Fibroblast of peridontal ligament (primary cell): ENCODE measurements around the gene ZYX.

Source experiments
- DNase-seq: peaks from one replicate; pipeline ENCODE4 v3.0.0-alpha.2; 2010; ENCODE audit errors: extremely low read depth

The ZYX gene

DNA sequence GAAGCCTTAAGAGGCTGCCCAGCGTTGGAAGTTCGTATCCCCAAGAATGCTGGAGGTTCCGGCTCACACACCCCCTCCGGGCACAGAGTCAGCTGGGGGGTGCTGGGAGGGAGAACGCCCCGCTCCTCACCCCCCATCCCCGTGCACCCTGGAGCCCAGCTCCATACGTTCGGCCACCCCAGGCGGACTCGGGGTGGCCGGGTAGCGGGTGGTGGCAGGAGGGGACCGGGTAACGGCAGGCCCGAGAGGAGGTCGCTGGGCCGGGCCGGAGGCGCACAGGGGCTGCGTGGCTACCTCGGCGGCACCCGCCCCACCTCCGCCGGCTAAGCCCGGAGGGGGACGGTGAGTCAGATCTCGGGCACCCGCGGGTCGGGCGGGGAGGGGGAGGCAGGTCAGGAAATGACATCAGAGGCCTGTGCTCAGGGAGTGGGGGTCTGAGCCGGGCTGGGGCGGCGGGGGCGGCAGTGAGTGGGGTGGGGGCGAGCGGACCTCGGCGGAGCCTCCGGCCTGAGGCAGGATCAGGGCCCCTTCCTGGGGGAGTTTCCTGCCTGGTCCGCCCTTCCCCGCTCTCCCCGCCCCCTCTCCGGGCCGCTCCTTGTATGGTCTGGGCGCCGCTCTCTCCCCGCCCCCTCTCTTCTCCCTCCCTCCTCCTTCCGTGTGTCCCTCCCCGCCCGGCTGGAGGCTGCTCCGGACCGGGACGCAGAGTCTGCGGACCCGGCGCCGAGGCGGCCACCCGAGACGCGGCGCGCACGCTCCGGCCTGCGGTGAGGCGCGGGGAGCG, at the start of gene ZYX:
Gene ZYX, plus strand, starts transcription at position 700 of the 781 bp plus-strand sequence. CDS start 227 bp downstream, outside the sequence.
- peak; percentile 89 for DNase-seq

- DNase-seq, result no peak
Observed at GRCh38 chr7:143334244-143334643, 46.9 kb upstream of the ZYX start.

GRCh38 chr7:143337216-143337615, 43.9 kb upstream of the ZYX start:
- DNase-seq, result no peak

- DNase-seq, result no peak
Observed at GRCh38 chr7:143341842-143342241, 39.3 kb upstream of the ZYX start.

DNA sequence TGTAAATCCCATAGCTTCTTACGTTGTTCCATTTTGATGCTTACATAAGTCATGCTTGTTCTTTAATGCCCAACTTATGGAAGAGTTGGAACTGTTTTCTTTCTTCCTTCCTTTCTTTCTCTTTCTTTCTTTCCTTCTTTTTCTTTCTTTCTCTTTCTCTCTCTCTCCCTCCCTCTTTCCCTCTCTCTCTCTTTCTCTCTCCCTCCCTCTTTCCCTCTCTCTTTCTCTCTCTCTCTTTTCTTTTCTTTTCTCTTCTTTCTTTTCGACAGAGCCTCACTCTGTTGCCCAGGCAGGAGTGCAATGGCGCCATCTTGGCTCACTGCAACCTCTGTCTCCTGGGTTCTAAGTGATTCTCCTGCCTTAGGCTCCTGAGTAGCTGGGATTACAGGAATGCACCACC, 37.5 kb upstream of the ZYX start:
- DNase-seq, result no peak

GRCh38 chr7:143345428-143345900, 35.7 kb upstream of the ZYX start:
- DNase-seq, result no peak

DNA sequence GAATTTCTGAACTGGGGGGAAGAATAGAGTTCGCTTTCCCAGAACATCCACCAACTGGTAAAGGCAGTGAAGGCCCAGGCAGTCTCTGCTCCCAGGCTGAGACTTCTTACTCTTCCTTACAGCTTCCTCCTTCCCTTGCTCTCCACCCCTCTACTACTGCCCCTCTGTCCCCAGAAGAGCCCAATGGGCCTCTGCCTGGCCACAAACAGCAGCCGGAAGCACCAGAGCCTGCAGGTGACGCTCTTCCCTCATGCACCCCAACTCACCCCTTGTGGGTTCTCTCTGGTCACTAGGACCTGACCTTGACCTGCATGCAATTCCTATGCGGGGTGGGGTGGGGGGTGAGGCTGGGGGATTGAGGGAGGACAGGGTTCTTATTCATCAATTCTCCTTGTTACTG, 35.1 kb upstream of the ZYX start:
- DNase-seq, result no peak

DNA sequence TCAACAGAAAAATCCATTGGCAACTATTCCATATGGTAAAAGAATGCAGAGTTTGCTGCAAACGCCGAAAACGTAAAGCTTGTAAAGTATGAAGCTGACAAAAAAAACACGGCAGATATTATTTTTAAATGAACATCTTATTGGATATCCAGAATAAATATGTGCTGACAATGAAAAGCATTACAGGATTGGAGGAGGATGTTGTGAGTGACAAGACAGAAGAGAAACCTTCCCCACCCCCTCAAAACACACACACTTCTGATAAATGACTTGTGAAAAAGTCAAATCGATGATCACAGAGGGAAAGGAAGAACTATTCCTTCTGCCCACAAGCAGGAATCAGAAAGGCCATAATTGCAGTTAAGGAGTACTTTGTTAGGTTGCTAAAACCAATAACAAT, 33.2 kb upstream of the ZYX start:
- DNase-seq, result no peak

DNA sequence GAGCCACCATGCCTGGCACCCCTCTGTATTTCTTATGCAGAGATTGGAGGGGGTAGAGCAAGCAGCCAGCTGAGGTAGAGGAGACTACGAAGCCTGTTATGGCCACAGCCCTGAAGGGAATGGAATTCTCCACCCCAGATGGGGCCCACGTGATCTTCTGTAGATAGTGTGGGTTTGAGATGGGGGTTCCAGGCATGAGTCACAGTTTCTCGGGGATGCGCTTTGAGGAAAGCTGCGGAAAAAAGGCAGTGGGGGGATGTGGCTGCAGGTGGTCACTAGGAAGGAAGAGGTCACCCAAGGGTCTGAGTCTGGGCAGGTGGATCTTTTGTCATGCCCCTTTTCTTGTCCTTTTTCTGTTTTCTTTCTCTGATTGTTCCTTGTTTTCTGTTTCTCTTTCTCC, 30.1 kb upstream of the ZYX start:
- no peak for DNase-seq

- DNase-seq, result no peak
Observed at GRCh38 chr7:143351574-143351973, 29.6 kb upstream of the ZYX start.

- no peak for DNase-seq
Observed at GRCh38 chr7:143352531-143353002, 28.6 kb upstream of the ZYX start.

DNA sequence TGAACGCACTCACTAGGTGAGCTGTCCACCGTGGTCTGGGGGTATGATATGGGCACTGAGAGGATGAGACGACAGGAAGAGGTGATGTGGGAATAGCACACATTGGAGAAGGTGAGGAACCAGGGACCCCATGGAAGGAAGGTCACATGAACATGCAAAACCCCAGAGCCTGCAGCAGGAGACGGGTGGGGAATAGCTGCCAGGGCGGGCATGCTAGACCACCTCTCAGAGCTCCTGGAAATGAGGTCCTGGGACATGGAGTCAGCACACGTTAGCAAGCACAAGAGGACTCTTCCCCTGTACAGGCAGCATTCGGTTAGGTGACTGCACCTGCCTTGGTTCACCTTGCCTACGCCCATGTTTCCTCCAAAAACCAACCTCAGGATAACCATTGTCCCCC, 26.8 kb upstream of the ZYX start:
- DNase-seq, result no peak

- no peak for DNase-seq
Observed at GRCh38 chr7:143354965-143355364, 26.2 kb upstream of the ZYX start.

DNA sequence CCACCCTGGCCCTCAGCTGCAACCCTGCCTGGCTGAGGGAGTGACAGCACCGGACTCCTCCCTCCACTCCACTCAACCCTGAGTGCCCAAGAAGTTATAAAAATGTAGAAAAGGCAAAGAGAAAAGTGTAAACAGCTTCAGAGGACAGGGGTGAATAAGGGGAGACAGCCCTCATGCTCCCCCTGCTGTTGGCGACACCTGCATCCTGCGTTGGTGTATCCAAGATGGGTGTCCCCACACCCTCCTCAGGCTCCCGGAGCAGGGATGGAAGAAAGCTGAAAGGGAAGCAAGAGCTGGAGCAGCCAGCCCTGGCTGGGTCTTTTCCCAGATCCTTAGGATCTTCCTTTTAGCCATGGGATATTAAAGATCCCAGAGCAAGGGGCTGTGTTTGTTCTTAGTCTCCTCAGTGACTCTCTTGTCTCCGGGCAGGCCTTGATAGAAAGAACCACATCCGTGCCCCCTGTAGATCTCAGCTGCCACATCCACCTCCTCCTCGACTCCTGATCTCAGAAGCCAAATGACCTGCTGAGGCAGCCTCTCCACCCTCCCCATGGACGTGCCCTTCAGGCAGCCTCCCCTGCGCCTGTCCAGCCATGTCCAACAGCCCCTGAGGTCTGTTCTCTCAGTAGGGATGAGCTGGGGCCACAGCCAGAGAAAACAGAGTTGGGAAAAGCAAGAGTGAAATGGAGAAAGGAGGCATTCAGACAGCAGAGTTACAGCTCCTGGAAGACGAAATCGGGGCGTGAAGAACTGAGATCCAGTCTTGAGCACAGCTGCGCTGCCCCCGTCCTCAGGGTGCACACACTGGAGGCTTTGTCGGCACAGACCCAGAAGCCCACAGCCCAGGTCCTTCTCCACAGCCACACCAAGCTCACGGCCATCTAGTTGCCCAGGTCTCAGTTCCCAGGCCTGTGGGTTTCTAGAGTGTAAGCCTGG, 25.4 kb upstream of the ZYX start:
- DNase-seq, result no peak

DNA sequence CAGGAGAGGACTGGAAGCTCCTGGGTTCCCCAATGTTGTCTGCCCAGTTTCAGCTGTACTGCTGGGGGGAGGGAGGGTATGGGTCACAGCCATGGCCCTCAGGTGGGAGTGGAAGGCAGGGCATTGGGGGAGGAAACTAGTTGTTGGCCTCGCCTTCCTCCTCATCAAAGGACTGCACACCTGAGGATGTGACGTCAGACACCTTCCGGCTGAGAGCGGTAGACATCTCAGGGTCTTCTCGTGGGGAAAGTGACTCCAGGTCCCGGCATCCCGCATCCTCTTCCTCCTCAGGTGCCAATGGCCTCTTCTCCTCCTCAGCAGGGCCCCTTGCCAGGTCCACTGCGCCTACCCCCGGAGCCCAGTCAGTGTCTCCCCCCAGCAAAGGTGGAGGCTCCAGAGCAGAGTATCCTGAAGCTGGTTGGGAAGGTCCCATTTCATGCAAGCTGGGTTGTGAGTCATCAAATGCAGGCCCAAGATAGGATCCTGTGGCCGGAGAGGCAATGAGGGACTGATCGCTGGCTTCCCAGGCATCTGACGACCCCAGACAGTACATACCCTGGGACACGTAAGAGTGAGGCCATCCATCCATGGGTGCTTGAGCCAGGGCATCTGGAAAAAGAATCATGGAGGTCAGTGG, 24.6 kb upstream of the ZYX start:
- no peak for DNase-seq

GRCh38 chr7:143358626-143359025, 22.5 kb upstream of the ZYX start:
- DNase-seq, result no peak

DNA sequence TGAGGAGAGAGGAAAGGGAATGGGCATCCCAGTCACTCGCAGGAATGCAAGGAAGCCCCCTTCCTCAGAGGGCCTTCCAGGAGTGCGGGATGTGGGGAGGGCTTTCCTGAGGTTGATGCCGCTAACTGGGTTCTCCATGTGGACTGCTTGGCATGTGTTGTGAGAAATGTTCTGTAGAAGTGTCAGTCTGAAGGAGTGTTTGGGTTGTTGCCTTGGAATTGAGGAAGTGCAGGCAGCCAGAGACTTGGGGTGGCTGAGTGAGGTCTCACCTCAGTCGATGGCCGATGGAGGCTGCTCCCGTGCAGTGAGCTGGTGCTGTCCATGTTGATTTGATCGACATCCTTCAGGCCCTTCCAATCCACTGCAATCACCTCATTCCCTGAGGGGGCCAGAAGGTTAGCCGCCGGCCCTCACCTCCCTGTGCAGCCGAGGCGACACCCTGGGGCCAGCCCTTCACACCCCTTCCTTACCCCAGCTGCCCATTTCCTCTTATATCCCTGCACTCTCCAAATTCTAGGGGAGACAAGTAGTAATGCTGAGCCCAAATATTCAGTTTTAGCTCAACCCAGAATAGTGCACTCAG, 21.3 kb upstream of the ZYX start:
- no peak for DNase-seq

DNA sequence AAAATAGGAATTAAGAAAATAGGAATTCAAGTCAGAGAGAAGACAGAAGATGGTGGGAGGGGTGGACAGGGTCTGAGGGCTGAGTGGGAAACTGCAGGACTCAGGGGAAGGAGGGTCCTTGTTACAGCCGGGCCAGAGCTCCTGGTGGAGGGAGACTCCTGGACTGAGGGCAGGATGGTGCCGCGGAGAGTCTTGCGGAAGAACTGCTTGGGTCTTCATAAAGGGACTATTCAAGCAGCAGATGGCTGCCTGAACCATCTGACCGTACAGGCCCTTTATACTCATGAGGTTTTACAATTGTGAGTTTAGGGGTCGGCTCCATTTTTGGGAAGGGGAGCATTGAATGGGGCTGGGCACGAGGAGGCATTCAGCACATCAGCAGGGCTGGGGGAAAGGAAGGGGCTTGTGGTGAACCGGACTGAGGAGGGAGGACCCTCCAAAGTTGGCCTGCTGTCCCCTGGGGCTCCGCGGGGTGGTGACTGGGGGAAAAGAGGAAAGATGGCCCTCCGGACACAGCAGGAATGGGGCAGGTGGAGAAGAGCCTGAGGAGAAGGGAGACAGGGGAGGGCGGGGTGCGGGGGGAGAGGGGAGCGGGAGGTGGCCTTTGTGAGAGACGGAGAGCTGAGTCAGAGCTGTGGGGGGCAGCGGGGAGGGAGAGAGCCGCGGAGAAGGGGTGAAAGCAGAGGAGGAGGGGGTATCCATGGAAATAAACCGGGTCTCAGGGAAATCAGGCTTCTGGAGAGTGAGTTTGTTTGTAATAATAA, 20.2 kb upstream of the ZYX start:
- DNase-seq, result no peak

DNA sequence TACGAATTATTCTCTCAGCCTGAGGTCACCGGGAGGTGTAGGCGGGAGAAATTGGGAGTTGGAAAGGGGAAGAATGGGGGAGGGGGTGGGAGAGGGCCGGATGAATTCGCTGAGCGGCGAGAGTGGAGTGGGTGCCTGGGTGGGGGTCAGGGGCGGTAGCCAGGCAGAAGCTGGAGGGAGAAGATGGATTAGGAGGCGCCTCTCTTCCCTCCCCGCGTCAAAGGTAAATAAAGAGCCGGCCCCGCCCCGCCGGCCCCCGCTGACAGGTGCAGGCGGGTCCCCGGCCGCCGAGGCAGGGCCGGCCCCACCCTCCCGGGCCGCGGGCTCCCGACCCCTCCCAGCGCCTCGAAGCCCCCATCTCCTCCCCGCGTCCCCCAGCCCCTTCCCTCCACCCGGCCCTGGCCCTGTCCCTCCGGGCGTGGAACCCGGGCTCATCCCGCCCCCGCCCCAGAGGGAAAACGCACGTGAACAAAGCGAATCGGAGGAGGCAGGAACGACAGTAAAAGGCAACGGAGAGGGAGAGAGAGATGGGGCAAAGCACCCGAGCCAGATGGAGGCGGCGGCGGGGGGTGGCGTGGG, 19.5 kb upstream of the ZYX start:
- DNase-seq, result no peak

DNA sequence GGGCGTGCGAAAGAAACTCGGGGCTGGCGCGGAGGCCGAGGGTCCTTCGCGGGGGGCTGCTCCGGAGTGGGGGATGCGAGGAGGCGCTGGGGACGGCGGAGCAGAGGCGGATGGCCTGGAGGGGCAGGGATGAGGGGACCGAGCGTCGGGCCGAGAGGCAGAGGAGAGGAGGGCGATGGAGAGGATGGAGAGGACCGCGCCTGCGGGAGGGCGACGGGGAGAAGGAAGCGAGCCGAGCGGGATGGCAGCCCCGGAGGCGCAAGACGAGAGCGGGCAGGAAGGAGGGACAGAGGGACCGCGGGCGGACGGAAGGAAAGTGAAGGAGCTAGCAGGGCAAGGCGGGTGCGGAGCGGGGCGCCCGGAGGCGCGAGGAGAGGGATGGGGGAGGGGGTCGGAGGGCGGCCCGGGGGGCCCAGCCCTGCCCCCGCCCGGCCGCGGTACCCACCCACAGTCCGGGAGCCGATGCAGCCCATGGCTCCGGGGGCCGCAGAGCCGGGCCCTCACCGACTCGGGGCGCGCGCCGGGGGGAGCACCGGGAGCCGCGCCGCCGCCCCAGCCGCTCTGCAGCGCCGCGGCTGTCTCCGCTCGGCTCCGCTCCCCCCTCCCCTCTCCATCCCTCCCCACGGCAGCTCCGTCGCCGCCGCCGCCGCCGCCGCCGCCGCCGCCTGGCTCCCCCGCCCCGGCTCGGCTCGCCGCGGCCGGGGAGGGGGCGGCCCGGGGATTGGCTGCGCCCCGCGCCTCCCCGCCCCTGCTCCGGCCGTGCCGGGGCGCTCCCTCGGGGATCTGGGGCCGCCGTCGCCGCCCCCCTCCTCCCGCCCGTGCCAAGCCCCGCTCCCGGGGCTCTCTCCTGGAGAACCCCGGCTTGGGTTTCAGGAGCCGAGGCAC, 18.8 kb upstream of the ZYX start, which contains the start of gene FAM131B:
Gene FAM131B, minus strand, starts transcription at position 583 of the 885 bp plus-strand sequence. Its CDS starts 110 bp downstream, at position 473.
- DNase-seq, result no peak
